ENCODE data around the gene TRMT112.
"Not testable (repeated sequence)": the region's sequence is repeated elsewhere in the genome, so short reads cannot be mapped to it uniquely, and the experiment has no call there.

Gene TRMT112

GRCh38 chr11:64320556-64320955, 3.2 kb upstream of the TRMT112 start:
- Histone ChIP-seq H3K36me3 (ENCODE audit: control insufficient read depth, insufficient read depth, low read length) (peaks cover 9% of the 10 kb centered on the region), H3K27ac (ENCODE audit: low read depth, low read length) (no peak overlapping the region), H3K9ac (ENCODE audit: low read length) (no peak overlapping the region), H3K4me1 (ENCODE audit: control insufficient read depth, insufficient read depth, low read length) (peaks cover 4% of the 10 kb centered on the region), H3K27me3 (ENCODE audit: control insufficient read depth, insufficient read depth, low read length) (no peaks in the 10 kb centered on the region), H3K4me3 (ENCODE audit: low read length) (no peak overlapping the region)

- Histone ChIP-seq H3K27ac (ENCODE audit: low read depth, low read length) (peak overlapping the region; percentile 97), H3K27me3 (ENCODE audit: control insufficient read depth, insufficient read depth, low read length) (no peaks in the 10 kb centered on the region), H3K9ac (ENCODE audit: low read length) (peak overlapping the region; percentile 42), H3K4me1 (ENCODE audit: control insufficient read depth, insufficient read depth, low read length) (peaks cover 4% of the 10 kb centered on the region), H3K36me3 (ENCODE audit: control insufficient read depth, insufficient read depth, low read length) (peaks cover 15% of the 10 kb centered on the region), H3K4me3 (ENCODE audit: low read length) (peak overlapping the region; percentile 78)
Measured at GRCh38 chr11:64318766-64319761, 1.7 kb upstream of the TRMT112 start.

GRCh38 chr11:64317961-64318765, 804 bp upstream of the TRMT112 start, which contains the start of gene PRDX5:
Gene PRDX5, plus strand, starts transcription at chr11:64318121. Its CDS starts 95 bp downstream, at chr11:64318216.
- H3K4me1 ChIP-seq (ENCODE audit: control insufficient read depth, insufficient read depth, low read length) = peaks cover 4% of the 10 kb centered on the region

GRCh38 chr11:64316672-64317324, 561 bp downstream of the TRMT112 start:
- Histone ChIP-seq H3K9ac (ENCODE audit: low read length) (peak overlapping the region; percentile 66), H3K27ac (ENCODE audit: low read depth, low read length) (peak overlapping the region; percentile 97), H3K4me1 (ENCODE audit: control insufficient read depth, insufficient read depth, low read length) (peaks cover 4% of the 10 kb centered on the region), H3K4me3 (ENCODE audit: low read length) (peak overlapping the region; percentile 78), H3K36me3 (ENCODE audit: control insufficient read depth, insufficient read depth, low read length) (peaks cover 12% of the 10 kb centered on the region), H3K27me3 (ENCODE audit: control insufficient read depth, insufficient read depth, low read length) (no peaks in the 10 kb centered on the region)

More at GRCh38 chr11:64317961-64318765, 804 bp upstream of the TRMT112 start, which contains the start of gene PRDX5:
- Histone ChIP-seq H3K27ac (ENCODE audit: low read depth, low read length) (peak within 1 kb of the TSS; percentile 97), H3K36me3 (ENCODE audit: control insufficient read depth, insufficient read depth, low read length) (peaks cover 15% of the 10 kb centered on the region), H3K4me3 (ENCODE audit: low read length) (peak within 1 kb of the TSS; percentile 78), H3K9ac (ENCODE audit: low read length) (peak within 1 kb of the TSS; percentile 72), H3K27me3 (ENCODE audit: control insufficient read depth, insufficient read depth, low read length) (no peaks in the 10 kb centered on the region)

- H3K36me3 ChIP-seq (ENCODE audit: control insufficient read depth, insufficient read depth, low read length); H3K4me1 ChIP-seq (ENCODE audit: control insufficient read depth, insufficient read depth, low read length); H3K27ac ChIP-seq (ENCODE audit: low read depth, low read length); H3K4me3 ChIP-seq (ENCODE audit: low read length); H3K9ac ChIP-seq (ENCODE audit: low read length); H3K27me3 ChIP-seq (ENCODE audit: control insufficient read depth, insufficient read depth, low read length): not testable (repeated sequence)
Measured at GRCh38 chr11:64315667-64316526, 1.5 kb downstream of the TRMT112 start.

GRCh38 chr11:64314805-64315561, 2.4 kb downstream of the TRMT112 start:
- H3K36me3 ChIP-seq (ENCODE audit: control insufficient read depth, insufficient read depth, low read length) = peaks cover 7% of the 10 kb centered on the region
- H3K27ac ChIP-seq (ENCODE audit: low read depth, low read length) = no peak overlapping the region
- H3K27me3 ChIP-seq (ENCODE audit: control insufficient read depth, insufficient read depth, low read length) = no peaks in the 10 kb centered on the region
- no peak overlapping the region for H3K9ac ChIP-seq (ENCODE audit: low read length)
- peaks cover 4% of the 10 kb centered on the region for H3K4me1 ChIP-seq (ENCODE audit: control insufficient read depth, insufficient read depth, low read length)
- no peak overlapping the region for H3K4me3 ChIP-seq (ENCODE audit: low read length)

- Histone ChIP-seq H3K4me3 (ENCODE audit: low read length) (no peak overlapping the region), H3K9ac (ENCODE audit: low read length) (no peak overlapping the region)
Measured at GRCh38 chr11:64314146-64314804, 3.1 kb downstream of the TRMT112 start.

GRCh38 chr11:64313491-64314145, 3.7 kb downstream of the TRMT112 start:
- Histone ChIP-seq H3K9ac (ENCODE audit: low read length) (no peak overlapping the region), H3K27me3 (ENCODE audit: control insufficient read depth, insufficient read depth, low read length) (no peaks in the 10 kb centered on the region), H3K36me3 (ENCODE audit: control insufficient read depth, insufficient read depth, low read length) (peaks cover 7% of the 10 kb centered on the region), H3K4me3 (ENCODE audit: low read length) (no peak overlapping the region), H3K27ac (ENCODE audit: low read depth, low read length) (no peak overlapping the region), H3K4me1 (ENCODE audit: control insufficient read depth, insufficient read depth, low read length) (no peaks in the 10 kb centered on the region)

More at GRCh38 chr11:64314146-64314804, 3.1 kb downstream of the TRMT112 start:
- no peaks in the 10 kb centered on the region for H3K27me3 ChIP-seq (ENCODE audit: control insufficient read depth, insufficient read depth, low read length)
- peaks cover 4% of the 10 kb centered on the region for H3K4me1 ChIP-seq (ENCODE audit: control insufficient read depth, insufficient read depth, low read length)
- peaks cover 7% of the 10 kb centered on the region for H3K36me3 ChIP-seq (ENCODE audit: control insufficient read depth, insufficient read depth, low read length)
- H3K27ac ChIP-seq (ENCODE audit: low read depth, low read length) = no peak overlapping the region

GRCh38 chr11:64312947-64313346, 4.4 kb downstream of the TRMT112 start:
- H3K27ac ChIP-seq (ENCODE audit: low read depth, low read length) = no peak overlapping the region
- H3K27me3 ChIP-seq (ENCODE audit: control insufficient read depth, insufficient read depth, low read length) = no peaks in the 10 kb centered on the region
- no peaks in the 10 kb centered on the region for H3K4me1 ChIP-seq (ENCODE audit: control insufficient read depth, insufficient read depth, low read length)
- H3K36me3 ChIP-seq (ENCODE audit: control insufficient read depth, insufficient read depth, low read length) = peaks cover 7% of the 10 kb centered on the region
- no peak overlapping the region for H3K9ac ChIP-seq (ENCODE audit: low read length)
- no peak overlapping the region for H3K4me3 ChIP-seq (ENCODE audit: low read length)

- not testable (repeated sequence) for H3K27me3 ChIP-seq (ENCODE audit: control insufficient read depth, insufficient read depth, low read length); H3K4me1 ChIP-seq (ENCODE audit: control insufficient read depth, insufficient read depth, low read length); H3K9ac ChIP-seq (ENCODE audit: low read length); H3K27ac ChIP-seq (ENCODE audit: low read depth, low read length); H3K36me3 ChIP-seq (ENCODE audit: control insufficient read depth, insufficient read depth, low read length); H3K4me3 ChIP-seq (ENCODE audit: low read length)
Measured at GRCh38 chr11:64307795-64308194, 9.6 kb downstream of the TRMT112 start.

All from rectal smooth muscle tissue (tissue), 1 donor.